ENCODE measurements around the gene ETNK2. TPM values are rescaled to one million over a fixed set of nuclear protein-coding genes. Genes with fewer than 3 reads are reported as not detected.

ETNK2 gene
- total RNA-seq, 4 donors from 2014 or later = 12.4 to 77.8 (median 32.6) TPM

GRCh38 chr1:204188959-204189639 lies 37.3 kb upstream of the ETNK2 start:
- no peak for TF ChIP-seq CTCF (IDR thresholded peaks at IDR 0.05; ENCODE audit: low read depth)

- no peak for TF ChIP-seq CTCF (IDR thresholded peaks at IDR 0.05; ENCODE audit: low read depth)
Observed at GRCh38 chr1:204186597-204186996, 34.8 kb upstream of the ETNK2 start.

- no peak for TF ChIP-seq CTCF (IDR thresholded peaks at IDR 0.05; ENCODE audit: low read depth)
Observed at GRCh38 chr1:204181116-204181515, 29.3 kb upstream of the ETNK2 start.

- TF ChIP-seq CTCF (IDR thresholded peaks at IDR 0.05; ENCODE audit: low read depth) = no peak
Observed at GRCh38 chr1:204180133-204180532, 28.3 kb upstream of the ETNK2 start.

- TF ChIP-seq CTCF (IDR thresholded peaks at IDR 0.05; ENCODE audit: low read depth) = no peak
Observed at GRCh38 chr1:204178487-204179281, 26.8 kb upstream of the ETNK2 start.

- TF ChIP-seq CTCF (IDR thresholded peaks at IDR 0.05; ENCODE audit: low read depth) = no peak
Observed at GRCh38 chr1:204177133-204177532, 25.3 kb upstream of the ETNK2 start.

GRCh38 chr1:204176049-204176448 lies 24.2 kb upstream of the ETNK2 start:
- no peak for TF ChIP-seq CTCF (IDR thresholded peaks at IDR 0.05; ENCODE audit: low read depth)
